SK-N-SH treated with all-trans-retinoic acid at 6 μM for 48 hours (cell line): ENCODE data around the gene MEIS2.

Experiments used
- ARNTL ChIP-seq: fragments of 450-650 bp; formaldehyde crosslinking; IDR thresholded peaks from 2 replicates; pipeline ENCODE4 v1.5.0; 2020; ENCODE audit warnings: low read depth, mild to moderate bottlenecking, moderate library complexity, borderline replicate concordance
- ESRRG ChIP-seq: fragments of 250-450 bp; sonication (Bioruptor Pico); IDR thresholded peaks from 2 replicates; pipeline ENCODE4 v1.6.1; 2021; ENCODE audit warnings: mild to moderate bottlenecking
- ISL1 ChIP-seq: fragments of 250-450 bp; sonication (Bioruptor Pico); IDR thresholded peaks from 2 replicates; pipeline ENCODE4 v2.1.2; 2022; ENCODE audit warnings: mild to moderate bottlenecking, moderate library complexity
- PPARA ChIP-seq: fragments of 250-450 bp; sonication (Bioruptor Pico); IDR thresholded peaks from 2 replicates; pipeline ENCODE4 v1.5.0; 2020; ENCODE audit warnings: mild to moderate bottlenecking, borderline replicate concordance
- RARB ChIP-seq: fragments of 250-450 bp; sonication (Bioruptor Pico); IDR thresholded peaks from 2 replicates; pipeline ENCODE4 v1.8.0; 2021; ENCODE audit warnings: mild to moderate bottlenecking, moderate library complexity
- TOX ChIP-seq: fragments of 250-450 bp; sonication (Bioruptor Pico); IDR thresholded peaks from 2 replicates; pipeline ENCODE4 v1.8.0; 2021; ENCODE audit warnings: mild to moderate bottlenecking, moderate library complexity, borderline replicate concordance
- ZFP3 ChIP-seq: fragments of 250-450 bp; sonication (Bioruptor Pico); IDR thresholded peaks from 2 replicates; pipeline ENCODE4 v1.5.0; 2020; ENCODE audit warnings: mild to moderate bottlenecking, moderate library complexity
- ZFP30 ChIP-seq: fragments of 450-650 bp; formaldehyde crosslinking; IDR thresholded peaks from 2 replicates; pipeline ENCODE4 v1.5.0; 2022; ENCODE audit warnings: mild to moderate bottlenecking, moderate library complexity
- ZNF565 ChIP-seq: fragments of 450-650 bp; formaldehyde crosslinking; conservative IDR thresholded peaks from 2 replicates; pipeline ENCODE4 v1.5.0; 2020; ENCODE audit warnings: low read depth, mild to moderate bottlenecking, moderate library complexity
- ZNF70 ChIP-seq: fragments of 450-650 bp; formaldehyde crosslinking; IDR thresholded peaks from 2 replicates; pipeline ENCODE4 v1.5.0; 2020; ENCODE audit warnings: mild to moderate bottlenecking, moderate library complexity
- TF ChIP-seq, protein P1 (sequence below): fragments of 250-450 bp; sonication (Bioruptor Pico); IDR thresholded peaks from 2 replicates; pipeline ENCODE4 v1.8.0; 2020; ENCODE audit warnings: mild to moderate bottlenecking, moderate library complexity, borderline replicate concordance

DNA sequence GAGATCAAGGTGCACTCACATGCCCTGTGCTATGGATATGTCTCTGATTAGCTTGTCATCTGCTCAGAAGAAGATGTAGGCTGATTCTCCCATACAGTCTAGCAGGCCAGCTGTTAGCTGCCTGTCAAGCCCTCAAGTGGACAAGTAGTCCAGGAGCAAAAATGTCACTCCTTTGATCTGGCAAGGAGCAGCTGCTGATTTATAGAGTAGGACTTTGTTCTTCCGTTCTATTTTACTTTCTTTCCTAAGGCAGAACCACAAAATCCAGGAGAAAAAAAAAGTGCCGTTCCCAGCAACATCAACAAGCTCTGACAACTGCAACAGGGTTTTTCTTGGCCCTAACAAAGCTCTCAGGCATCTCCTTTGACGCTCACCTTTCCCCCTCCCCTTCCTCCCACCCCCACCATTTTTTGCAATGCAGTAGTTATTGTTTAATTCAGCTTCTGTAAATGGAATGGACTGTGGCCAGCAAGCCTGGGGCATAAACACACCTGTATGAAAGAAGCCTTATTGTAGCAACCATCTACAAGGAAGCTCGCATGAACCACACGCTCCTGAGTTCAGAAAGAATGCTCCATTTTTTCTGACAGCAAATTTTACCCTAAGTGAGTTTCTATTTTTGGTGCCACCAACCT is 196.3 kb downstream of the MEIS2 start:
- TF ChIP-seq, protein P1, sequence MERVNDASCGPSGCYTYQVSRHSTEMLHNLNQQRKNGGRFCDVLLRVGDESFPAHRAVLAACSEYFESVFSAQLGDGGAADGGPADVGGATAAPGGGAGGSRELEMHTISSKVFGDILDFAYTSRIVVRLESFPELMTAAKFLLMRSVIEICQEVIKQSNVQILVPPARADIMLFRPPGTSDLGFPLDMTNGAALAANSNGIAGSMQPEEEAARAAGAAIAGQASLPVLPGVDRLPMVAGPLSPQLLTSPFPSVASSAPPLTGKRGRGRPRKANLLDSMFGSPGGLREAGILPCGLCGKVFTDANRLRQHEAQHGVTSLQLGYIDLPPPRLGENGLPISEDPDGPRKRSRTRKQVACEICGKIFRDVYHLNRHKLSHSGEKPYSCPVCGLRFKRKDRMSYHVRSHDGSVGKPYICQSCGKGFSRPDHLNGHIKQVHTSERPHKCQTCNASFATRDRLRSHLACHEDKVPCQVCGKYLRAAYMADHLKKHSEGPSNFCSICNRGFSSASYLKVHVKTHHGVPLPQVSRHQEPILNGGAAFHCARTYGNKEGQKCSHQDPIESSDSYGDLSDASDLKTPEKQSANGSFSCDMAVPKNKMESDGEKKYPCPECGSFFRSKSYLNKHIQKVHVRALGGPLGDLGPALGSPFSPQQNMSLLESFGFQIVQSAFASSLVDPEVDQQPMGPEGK (CRISPR knock-in tag), result no peak
- no peak for TF ChIP-seq TOX (CRISPR knock-in tag)
- TF ChIP-seq ZFP30 (CRISPR knock-in tag), result no peak
- TF ChIP-seq PPARA (CRISPR knock-in tag), result no peak
- no peak for TF ChIP-seq ZNF565 (CRISPR knock-in tag)
- TF ChIP-seq ZFP3 (CRISPR knock-in tag), result no peak
- no peak for TF ChIP-seq ISL1
- no peak for TF ChIP-seq ZNF70 (CRISPR knock-in tag)
- no peak for TF ChIP-seq ARNTL
- TF ChIP-seq ESRRG (CRISPR knock-in tag), result no peak
- TF ChIP-seq RARB (CRISPR knock-in tag), result no peak
